GM12878 (cell line): ENCODE results near the gene MYO3B. TPM values are rescaled to one million over a fixed set of nuclear protein-coding genes. Genes with fewer than 3 reads are reported as not detected.
A peak's percentile ranks its signal among the peaks of the same experiment; 100 is the strongest.

Experiments
- ATF7 ChIP-seq: fragments of 450-650 bp; IDR thresholded peaks from 2 replicates; pipeline ENCODE4 v1.6.1; 2016; ENCODE audit warnings: low read depth, mild to moderate bottlenecking
- BHLHE40 ChIP-seq, 2 experiments: fragments of 450-650 bp in 1 of 2; IDR thresholded peaks; 2 replicates each; pipeline ENCODE4 v1.6.1; 2011 to 2017; ENCODE audit warnings: low read depth in 2 of 2, borderline replicate concordance in 1 of 2, improper control_type of control experiment in 1 of 2, low read length in 1 of 2, mild to moderate bottlenecking in 1 of 2
- CBFB ChIP-seq: IDR thresholded peaks from 2 replicates; pipeline ENCODE4 v1.6.1; 2016; ENCODE audit warnings: antibody characterized with exemption, low read depth
- CHD1 ChIP-seq: IDR thresholded peaks from 2 replicates; pipeline ENCODE4 v1.6.1; 2012; ENCODE audit warnings: low read depth, low read length, improper control_type of control experiment
- CHD2 ChIP-seq: IDR thresholded peaks from 2 replicates; pipeline ENCODE4 v1.6.1; 2011; ENCODE audit warnings: low read depth, low read length, improper control_type of control experiment, borderline replicate concordance
- CREB1 ChIP-seq: IDR thresholded peaks from 2 replicates; pipeline ENCODE4 v1.6.1; 2012; ENCODE audit warnings: low read depth, mild to moderate bottlenecking, inconsistent platforms
- CREM ChIP-seq: IDR thresholded peaks from 2 replicates; pipeline ENCODE4 v1.6.1; 2014; ENCODE audit warnings: antibody characterized with exemption, low read depth
- DPF2 ChIP-seq: fragments of 450-650 bp; IDR thresholded peaks from 2 replicates; pipeline ENCODE4 v1.6.1; 2017; ENCODE audit warnings: mild to moderate bottlenecking
- ESRRA ChIP-seq: IDR thresholded peaks from 2 replicates; pipeline ENCODE4 v1.6.1; 2012; ENCODE audit warnings: mild to moderate bottlenecking, low read length, improper control_type of control experiment
- KAT2A ChIP-seq: conservative IDR thresholded peaks from 2 replicates; pipeline ENCODE4 v1.6.1; 2011; ENCODE audit warnings: low read depth, low read length; ENCODE audit not compliant: control insufficient read depth
- MYC ChIP-seq: IDR thresholded peaks from 2 replicates; pipeline ENCODE4 v1.6.1; 2011; ENCODE audit warnings: mild to moderate bottlenecking, low read length, moderate library complexity, inconsistent platforms; ENCODE audit not compliant: insufficient read depth, insufficient replicate concordance, insufficient read length, severe bottlenecking
- NBN ChIP-seq: fragments of 450-650 bp; IDR thresholded peaks from 2 replicates; pipeline ENCODE4 v1.6.1; 2016
- NR2C2 ChIP-seq: IDR thresholded peaks from 2 replicates; pipeline ENCODE4 v1.6.1; 2011; ENCODE audit warnings: borderline replicate concordance, low read depth; ENCODE audit not compliant: control insufficient read depth, insufficient read length
- PAX5 ChIP-seq: IDR thresholded peaks from 2 replicates; pipeline ENCODE4 v1.6.1; 2011; ENCODE audit warnings: low read depth, low read length, borderline replicate concordance
- PAX8 ChIP-seq: fragments of 450-650 bp; IDR thresholded peaks from 2 replicates; pipeline ENCODE4 v1.6.1; 2017; ENCODE audit warnings: mild to moderate bottlenecking, moderate library complexity
- POLR2AphosphoS5 ChIP-seq: IDR thresholded peaks from 2 replicates; pipeline ENCODE4 v1.6.1; 2011; ENCODE audit warnings: mild to moderate bottlenecking, low read length, inconsistent platforms
- RAD21 ChIP-seq: IDR thresholded peaks from 2 replicates; pipeline ENCODE4 v1.6.1; 2011; ENCODE audit warnings: mild to moderate bottlenecking, low read depth, low read length, moderate library complexity; ENCODE audit not compliant: insufficient read depth
- RB1 ChIP-seq: fragments of 450-650 bp; formaldehyde crosslinking; IDR thresholded peaks from 2 replicates; pipeline ENCODE4 v1.6.1; 2017; ENCODE audit warnings: mild to moderate bottlenecking, borderline replicate concordance
- RBBP5 ChIP-seq: fragments of 200-600 bp; sonication (generic); conservative IDR thresholded peaks from 2 replicates; pipeline ENCODE4 v1.6.1; 2016
- RCOR1 ChIP-seq: conservative IDR thresholded peaks from 2 replicates; pipeline ENCODE4 v1.6.1; 2012; ENCODE audit warnings: low read depth, low read length, improper control_type of control experiment
- SREBF1 ChIP-seq: IDR thresholded peaks from 2 replicates; pipeline ENCODE4 v1.6.1; 2012; ENCODE audit warnings: mild to moderate bottlenecking, low read length
- STAT1 ChIP-seq: fragments of 450-650 bp; conservative IDR thresholded peaks from 2 replicates; pipeline ENCODE4 v1.6.1; 2014; ENCODE audit warnings: antibody characterized with exemption, mild to moderate bottlenecking
- TAF1 ChIP-seq: IDR thresholded peaks from 2 replicates; pipeline ENCODE4 v1.6.1; 2011; ENCODE audit warnings: mild to moderate bottlenecking, low read depth, low read length, borderline replicate concordance
- USF1 ChIP-seq: IDR thresholded peaks from 2 replicates; pipeline ENCODE4 v1.6.1; 2011; ENCODE audit warnings: borderline replicate concordance, low read depth, mild to moderate bottlenecking, moderate library complexity, mixed read lengths, low read length; ENCODE audit not compliant: insufficient read depth; ENCODE audit errors: extremely low read length
- YBX1 ChIP-seq: fragments of 450-650 bp; IDR thresholded peaks from 2 replicates; pipeline ENCODE4 v1.6.1; 2016; ENCODE audit warnings: antibody characterized with exemption
- YY1 ChIP-seq: IDR thresholded peaks from 2 replicates; pipeline ENCODE4 v1.6.1; 2011; ENCODE audit warnings: low read depth, mild to moderate bottlenecking, low read length
- ZNF217 ChIP-seq: fragments of 450-650 bp; IDR thresholded peaks from 2 replicates; pipeline ENCODE4 v1.6.1; 2017; ENCODE audit warnings: antibody characterized with exemption, mild to moderate bottlenecking
- ZNF687 ChIP-seq: fragments of 450-650 bp; IDR thresholded peaks from 2 replicates; pipeline ENCODE4 v1.6.1; 2017; ENCODE audit warnings: mild to moderate bottlenecking, moderate library complexity
- ZZZ3 ChIP-seq: IDR thresholded peaks from 2 replicates; pipeline ENCODE4 v1.6.1; 2011; ENCODE audit warnings: low read depth; ENCODE audit not compliant: control insufficient read depth, insufficient read length
- polyA plus RNA-seq, 11 experiments: library from polyadenylated mRNA; depleted of rRNA in 4 of 11; unstranded in 6 of 11; stranded (reverse) in 5 of 11; fragments of >200 nt; fragmentation: Nextera tagmentation in 4 of 11; fragmentation: Illumina TruSeq in 1 of 11; extraction: Ambion mirVana in 4 of 11; extraction: Trizol in 1 of 11; gene quantifications; 1 replicate in 1 of 11; 2 replicates in 10 of 11; pipeline versions ENCODE4 v1.2.1 to v1.2.3, GENCODE V29; 2011 to 2016; ENCODE audit warnings: inconsistent platforms in 2 of 11, missing spikeins in 2 of 11, low read depth in 1 of 11
- total RNA-seq, 4 experiments: library from RNA; depleted of rRNA in 3 of 4; stranded (reverse); fragments of >200 nt in 3 of 4; fragmentation: Illumina TruSeq in 1 of 4; extraction: Trizol in 1 of 4; gene quantifications; 2 replicates each; pipeline versions ENCODE4 v1.2.1 to v1.2.3, GENCODE V29; 2013 to 2021

MYO3B gene
- total and polyA plus RNA-seq, 10 of the 15 experiments (the other 5 are each of a cell fraction or from before 2014, with no cell fraction given) = 1.1 to 7.1 (median 2.1) TPM

GRCh38 chr2:170509452-170510193 lies 331.7 kb downstream of the MYO3B start (continued):
- TF ChIP-seq ZNF687 = 0 out of 2 replicates have a peak, but pooled peaks have one; percentile 24
- TF ChIP-seq RB1 = no peak
- no peak for TF ChIP-seq MYC
- TF ChIP-seq CREB1 = 0 out of 2 replicates have a peak, but pooled peaks have one; percentile 22
- TF ChIP-seq TAF1 = no peak
- TF ChIP-seq RCOR1 = no peak
- 0 out of 2 replicates have a peak, but pooled peaks have one; percentile 41 for TF ChIP-seq CBFB
- TF ChIP-seq KAT2A = no peak
- no peak for TF ChIP-seq SREBF1
- TF ChIP-seq STAT1 = no peak
- TF ChIP-seq ZNF217 = no peak
- TF ChIP-seq ZZZ3 = no peak
- TF ChIP-seq DPF2 = peak; percentile 64
- no peak for TF ChIP-seq CHD2
- TF ChIP-seq RAD21 = no peak
- TF ChIP-seq USF1 = no peak
- 0 out of 2 replicates have a peak, but pooled peaks have one; percentile 27 for TF ChIP-seq NBN
- no peak for TF ChIP-seq YBX1
- no peak for TF ChIP-seq PAX8
- TF ChIP-seq ESRRA = no peak
- TF ChIP-seq YY1 = peak; percentile 33; the same call in 1 of the 2 replicates
- TF ChIP-seq CREM = peak; percentile 62; the same call in 1 of the 2 replicates
- TF ChIP-seq RBBP5 = no peak
- peak; percentile 35; the same call in 1 of the 2 replicates for TF ChIP-seq ATF7
- TF ChIP-seq PAX5 = peak; percentile 41; the same call in 1 of the 2 replicates
- no peak for TF ChIP-seq POLR2AphosphoS5
- TF ChIP-seq NR2C2 = no peak
- peak in 1 of 2 experiments; percentile 56; a peak in 3 of 4 replicates for TF ChIP-seq BHLHE40 (IDR thresholded peaks at IDR 0.05; ENCODE audit: borderline replicate concordance in 1 of 2, low read depth in 2 of 2, low read length in 1 of 2)
- TF ChIP-seq CHD1 = no peak
